Stimulated activated naive B cell treated with anti-CD40 and anti-IgM and Interleukin-4, amounts not matched to agents 10 μg/mL and 1 μg/mL and 100 μg/mL, for 72 hours (primary cell): ENCODE data around the gene MNX1.

ENCODE experiments used
- ATAC-seq, 2 donors: fragments of 150-1000 bp; cut with Tn5 transposase; replicated peaks; 2 replicates each; pipeline ENCODE4 v1.10.0; 2021; ENCODE audit warnings: moderate library complexity in 1 of 2
- DNase-seq: peaks from one replicate; pipeline ENCODE4 v3.0.0; 2021
- H3K27ac Mint-ChIP-seq: one replicate; pipeline ENCODE4 v1.8.0; 2022; ENCODE audit warnings: mild to moderate bottlenecking, mixed read lengths
- H3K27me3 Mint-ChIP-seq, 2 donors: one replicate each; pipeline ENCODE4 v1.8.0; 2022; ENCODE audit warnings: mixed read lengths in 2 of 2
- H3K36me3 Mint-ChIP-seq, 2 donors: one replicate each; pipeline ENCODE4 v1.8.0; 2022; ENCODE audit warnings: mixed read lengths in 2 of 2, mild to moderate bottlenecking in 1 of 2
- H3K4me1 Mint-ChIP-seq, 2 donors: one replicate each; pipeline ENCODE4 v1.8.0; 2022; ENCODE audit warnings: mixed read lengths in 2 of 2, mild to moderate bottlenecking in 1 of 2
- H3K4me3 Mint-ChIP-seq, 2 donors: one replicate each; pipeline ENCODE4 v1.8.0; 2022; ENCODE audit warnings: mild to moderate bottlenecking in 2 of 2, mixed read lengths in 2 of 2, moderate library complexity in 1 of 2
- H3K9me3 Mint-ChIP-seq, 2 donors: one replicate each; pipeline ENCODE4 v1.8.0; 2022; ENCODE audit warnings: mixed read lengths in 2 of 2, mild to moderate bottlenecking in 1 of 2

The MNX1 gene

GRCh38 chr7:156964971-156965370 is 45.5 kb downstream of the MNX1 start:
- DNase-seq (no peak), ATAC-seq (no peak)
- no peaks in the 10 kb centered on the region for H3K9me3 Mint-ChIP-seq
- H3K4me1 Mint-ChIP-seq, result peaks cover 0 to 6% of the 10 kb centered on the region in 2 donors
- H3K27ac Mint-ChIP-seq, result no peak overlapping the region
- peaks cover 47 to 79% of the 10 kb centered on the region in 2 donors for H3K36me3 Mint-ChIP-seq
- no peaks in the 10 kb centered on the region for H3K27me3 Mint-ChIP-seq
- no peak overlapping the region for H3K4me3 Mint-ChIP-seq

GRCh38 chr7:156963472-156963871 is 47.0 kb downstream of the MNX1 start:
- H3K9me3 Mint-ChIP-seq, result no peaks in the 10 kb centered on the region
- peaks cover 0 to 6% of the 10 kb centered on the region in 2 donors for H3K4me1 Mint-ChIP-seq
- ATAC-seq (no peak), DNase-seq (no peak)
- H3K4me3 Mint-ChIP-seq, result no peak overlapping the region
- peak overlapping the region; percentile 37 for H3K27ac Mint-ChIP-seq
- peaks cover 45 to 77% of the 10 kb centered on the region in 2 donors for H3K36me3 Mint-ChIP-seq
- H3K27me3 Mint-ChIP-seq, result no peaks in the 10 kb centered on the region

- Mint-ChIP-seq H3K4me1 (peaks cover 0 to 6% of the 10 kb centered on the region in 2 donors), H3K9me3 (no peaks in the 10 kb centered on the region), H3K27me3 (no peaks in the 10 kb centered on the region), H3K27ac (no peak overlapping the region), H3K4me3 (no peak overlapping the region), H3K36me3 (peaks cover 51 to 79% of the 10 kb centered on the region in 2 donors)
- DNase-seq, result no peak
- no peak for ATAC-seq
Observed at GRCh38 chr7:156962897-156963296, 47.6 kb downstream of the MNX1 start.

- H3K9me3 Mint-ChIP-seq, result no peaks in the 10 kb centered on the region
- ATAC-seq (no peak), DNase-seq (no peak)
- no peak overlapping the region for H3K4me3 Mint-ChIP-seq
- no peak overlapping the region for H3K27ac Mint-ChIP-seq
- H3K4me1 Mint-ChIP-seq, result peaks cover 0 to 6% of the 10 kb centered on the region in 2 donors
- H3K27me3 Mint-ChIP-seq, result no peaks in the 10 kb centered on the region
- peaks cover 46 to 74% of the 10 kb centered on the region in 2 donors for H3K36me3 Mint-ChIP-seq
Observed at GRCh38 chr7:156962145-156962544, 48.3 kb downstream of the MNX1 start.

GRCh38 chr7:156956727-156957126 is 53.7 kb downstream of the MNX1 start:
- H3K4me3 Mint-ChIP-seq, result no peak overlapping the region
- no peak for DNase-seq
- ATAC-seq, result no peak
- peaks cover 11 to 17% of the 10 kb centered on the region in 2 donors for H3K4me1 Mint-ChIP-seq
- H3K36me3 Mint-ChIP-seq, result peaks cover 45 to 68% of the 10 kb centered on the region in 2 donors
- no peak overlapping the region for H3K27ac Mint-ChIP-seq
- H3K9me3 Mint-ChIP-seq, result no peaks in the 10 kb centered on the region
- no peaks in the 10 kb centered on the region for H3K27me3 Mint-ChIP-seq

GRCh38 chr7:156954941-156955340 is 55.5 kb downstream of the MNX1 start:
- no peaks in the 10 kb centered on the region for H3K9me3 Mint-ChIP-seq
- H3K27ac Mint-ChIP-seq, result no peak overlapping the region
- no peak overlapping the region for H3K4me3 Mint-ChIP-seq
- H3K4me1 Mint-ChIP-seq, result peaks cover 10 to 35% of the 10 kb centered on the region in 2 donors
- peaks cover 39 to 58% of the 10 kb centered on the region in 2 donors for H3K36me3 Mint-ChIP-seq
- ATAC-seq (no peak), DNase-seq (no peak)
- no peaks in the 10 kb centered on the region for H3K27me3 Mint-ChIP-seq
